ENCODE measurements around the gene LYRM9.

The LYRM9 gene

DNA sequence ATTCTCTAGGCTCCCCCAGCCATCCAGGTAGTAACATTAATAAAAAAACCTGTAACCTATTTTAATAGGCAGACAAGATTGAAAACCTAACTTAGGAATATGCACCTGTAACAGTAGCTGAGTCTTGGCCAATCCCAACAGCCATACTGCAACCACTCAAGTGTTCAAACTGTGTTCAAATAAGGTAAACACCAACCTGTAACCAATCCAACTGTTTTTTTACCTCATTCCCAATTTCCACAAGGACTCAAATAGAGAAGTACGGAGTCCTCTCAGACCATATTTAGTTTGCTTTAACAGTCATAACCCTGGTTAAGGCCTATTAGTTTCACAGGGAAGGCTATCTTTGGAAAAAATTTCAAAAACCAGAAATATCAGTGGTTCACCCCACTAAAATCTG is 52.5 kb downstream of the LYRM9 start:
- no peak for TF ChIP-seq CTCF (IDR thresholded peaks at IDR 0.05)

DNA sequence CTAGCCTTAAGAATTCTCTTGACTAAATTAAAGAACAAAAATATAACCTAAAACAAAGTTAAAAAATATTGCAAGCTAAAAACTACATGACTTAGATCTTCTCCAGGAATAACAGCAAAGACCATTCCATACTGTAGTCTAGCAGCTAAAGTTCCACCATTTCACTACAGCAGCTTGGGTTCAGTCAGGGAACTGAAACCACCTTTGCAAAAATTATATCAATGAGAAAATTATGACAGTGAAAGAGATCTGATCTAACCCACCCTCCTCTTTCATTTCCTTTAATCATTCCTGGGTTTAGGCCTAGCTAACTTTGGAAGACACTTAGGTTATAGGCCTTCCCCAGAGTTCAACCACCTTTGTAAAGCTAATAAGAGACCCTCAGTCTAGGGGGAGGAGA is 56.5 kb downstream of the LYRM9 start:
- no peak for TF ChIP-seq CTCF (IDR thresholded peaks at IDR 0.05)

DNA sequence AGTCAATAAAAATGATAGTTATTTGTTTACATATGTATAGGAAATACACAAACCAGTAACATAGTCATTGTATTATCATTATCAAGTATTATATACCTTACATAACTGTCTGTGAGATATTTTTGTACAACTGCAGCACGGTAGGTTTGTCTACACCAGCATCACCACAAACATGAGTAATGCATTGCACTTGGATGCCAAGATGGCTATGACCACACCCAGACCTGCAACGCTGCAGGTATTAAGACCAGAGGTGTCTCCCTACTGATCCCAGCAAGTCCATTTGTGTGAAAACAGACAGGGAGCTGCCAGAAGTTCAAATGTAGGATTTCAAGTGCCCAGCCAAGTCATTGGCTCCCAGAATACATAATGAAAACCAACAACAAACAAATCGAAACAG is 58.6 kb downstream of the LYRM9 start:
- TF ChIP-seq CTCF (IDR thresholded peaks at IDR 0.05), result no peak

GRCh38 chr17:27832831-27833230 is 60.3 kb downstream of the LYRM9 start:
- no peak for TF ChIP-seq CTCF (IDR thresholded peaks at IDR 0.05)

Measured in LNCAP (cell line).